ENCODE measurements around the gene PDGFB.

PDGFB gene

GRCh38 chr22:39273950-39274887 is 29.4 kb upstream of the PDGFB start:
- Histone ChIP-seq H3K27me3 (ENCODE audit: control insufficient read depth, insufficient read depth, low read length) (peaks cover 2% of the 10 kb centered on the region), H3K9ac (ENCODE audit: low read length) (no peak overlapping the region), H3K36me3 (ENCODE audit: control insufficient read depth, insufficient read depth, low read length) (no peaks in the 10 kb centered on the region), H3K4me1 (ENCODE audit: control insufficient read depth, insufficient read depth, low read length) (no peaks in the 10 kb centered on the region), H3K4me3 (ENCODE audit: low read length) (no peak overlapping the region), H3K27ac (ENCODE audit: low read depth, low read length) (no peak overlapping the region)

- no peak overlapping the region for H3K4me3 ChIP-seq (ENCODE audit: low read length)
- no peak overlapping the region for H3K9ac ChIP-seq (ENCODE audit: low read length)
- H3K27me3 ChIP-seq (ENCODE audit: control insufficient read depth, insufficient read depth, low read length) = no peaks in the 10 kb centered on the region
- H3K27ac ChIP-seq (ENCODE audit: low read depth, low read length) = no peak overlapping the region
- H3K36me3 ChIP-seq (ENCODE audit: control insufficient read depth, insufficient read depth, low read length) = no peaks in the 10 kb centered on the region
- no peaks in the 10 kb centered on the region for H3K4me1 ChIP-seq (ENCODE audit: control insufficient read depth, insufficient read depth, low read length)
Observed at GRCh38 chr22:39270792-39271191, 26.0 kb upstream of the PDGFB start.

GRCh38 chr22:39270280-39270679 is 25.5 kb upstream of the PDGFB start:
- Histone ChIP-seq H3K27ac (ENCODE audit: low read depth, low read length) (no peak overlapping the region), H3K27me3 (ENCODE audit: control insufficient read depth, insufficient read depth, low read length) (no peaks in the 10 kb centered on the region), H3K9ac (ENCODE audit: low read length) (no peak overlapping the region), H3K4me3 (ENCODE audit: low read length) (no peak overlapping the region), H3K36me3 (ENCODE audit: control insufficient read depth, insufficient read depth, low read length) (no peaks in the 10 kb centered on the region), H3K4me1 (ENCODE audit: control insufficient read depth, insufficient read depth, low read length) (no peaks in the 10 kb centered on the region)

GRCh38 chr22:39269095-39269790 is 24.5 kb upstream of the PDGFB start:
- Histone ChIP-seq H3K4me1 (ENCODE audit: control insufficient read depth, insufficient read depth, low read length) (no peaks in the 10 kb centered on the region), H3K27me3 (ENCODE audit: control insufficient read depth, insufficient read depth, low read length) (no peaks in the 10 kb centered on the region), H3K9ac (ENCODE audit: low read length) (no peak overlapping the region), H3K4me3 (ENCODE audit: low read length) (no peak overlapping the region), H3K27ac (ENCODE audit: low read depth, low read length) (no peak overlapping the region), H3K36me3 (ENCODE audit: control insufficient read depth, insufficient read depth, low read length) (no peaks in the 10 kb centered on the region)

GRCh38 chr22:39268645-39269044 is 23.9 kb upstream of the PDGFB start:
- Histone ChIP-seq H3K4me1 (ENCODE audit: control insufficient read depth, insufficient read depth, low read length) (no peaks in the 10 kb centered on the region), H3K4me3 (ENCODE audit: low read length) (no peak overlapping the region), H3K36me3 (ENCODE audit: control insufficient read depth, insufficient read depth, low read length) (no peaks in the 10 kb centered on the region), H3K27me3 (ENCODE audit: control insufficient read depth, insufficient read depth, low read length) (no peaks in the 10 kb centered on the region), H3K9ac (ENCODE audit: low read length) (no peak overlapping the region), H3K27ac (ENCODE audit: low read depth, low read length) (no peak overlapping the region)

GRCh38 chr22:39267974-39268373 is 23.2 kb upstream of the PDGFB start:
- no peak overlapping the region for H3K4me3 ChIP-seq (ENCODE audit: low read length)
- no peaks in the 10 kb centered on the region for H3K36me3 ChIP-seq (ENCODE audit: control insufficient read depth, insufficient read depth, low read length)
- no peak overlapping the region for H3K27ac ChIP-seq (ENCODE audit: low read depth, low read length)
- no peaks in the 10 kb centered on the region for H3K4me1 ChIP-seq (ENCODE audit: control insufficient read depth, insufficient read depth, low read length)
- no peak overlapping the region for H3K9ac ChIP-seq (ENCODE audit: low read length)
- H3K27me3 ChIP-seq (ENCODE audit: control insufficient read depth, insufficient read depth, low read length) = no peaks in the 10 kb centered on the region

- H3K4me3 ChIP-seq (ENCODE audit: low read length) = no peak overlapping the region
- H3K4me1 ChIP-seq (ENCODE audit: control insufficient read depth, insufficient read depth, low read length) = no peaks in the 10 kb centered on the region
- no peak overlapping the region for H3K27ac ChIP-seq (ENCODE audit: low read depth, low read length)
- no peaks in the 10 kb centered on the region for H3K27me3 ChIP-seq (ENCODE audit: control insufficient read depth, insufficient read depth, low read length)
- H3K9ac ChIP-seq (ENCODE audit: low read length) = no peak overlapping the region
- no peaks in the 10 kb centered on the region for H3K36me3 ChIP-seq (ENCODE audit: control insufficient read depth, insufficient read depth, low read length)
Observed at GRCh38 chr22:39266398-39267030, 21.7 kb upstream of the PDGFB start.

GRCh38 chr22:39265143-39265886 is 20.5 kb upstream of the PDGFB start:
- Histone ChIP-seq H3K4me1 (ENCODE audit: control insufficient read depth, insufficient read depth, low read length) (no peaks in the 10 kb centered on the region), H3K27me3 (ENCODE audit: control insufficient read depth, insufficient read depth, low read length) (no peaks in the 10 kb centered on the region), H3K4me3 (ENCODE audit: low read length) (no peak overlapping the region), H3K27ac (ENCODE audit: low read depth, low read length) (no peak overlapping the region), H3K36me3 (ENCODE audit: control insufficient read depth, insufficient read depth, low read length) (no peaks in the 10 kb centered on the region), H3K9ac (ENCODE audit: low read length) (no peak overlapping the region)

GRCh38 chr22:39264349-39265038 is 19.7 kb upstream of the PDGFB start:
- Histone ChIP-seq H3K27ac (ENCODE audit: low read depth, low read length) (no peak overlapping the region), H3K4me1 (ENCODE audit: control insufficient read depth, insufficient read depth, low read length) (no peaks in the 10 kb centered on the region), H3K36me3 (ENCODE audit: control insufficient read depth, insufficient read depth, low read length) (no peaks in the 10 kb centered on the region), H3K27me3 (ENCODE audit: control insufficient read depth, insufficient read depth, low read length) (no peaks in the 10 kb centered on the region), H3K9ac (ENCODE audit: low read length) (no peak overlapping the region), H3K4me3 (ENCODE audit: low read length) (no peak overlapping the region)

- Histone ChIP-seq H3K9ac (ENCODE audit: low read length) (no peak overlapping the region), H3K27me3 (ENCODE audit: control insufficient read depth, insufficient read depth, low read length) (no peaks in the 10 kb centered on the region), H3K4me1 (ENCODE audit: control insufficient read depth, insufficient read depth, low read length) (no peaks in the 10 kb centered on the region), H3K4me3 (ENCODE audit: low read length) (no peak overlapping the region), H3K36me3 (ENCODE audit: control insufficient read depth, insufficient read depth, low read length) (no peaks in the 10 kb centered on the region), H3K27ac (ENCODE audit: low read depth, low read length) (no peak overlapping the region)
Observed at GRCh38 chr22:39263626-39264348, 19.0 kb upstream of the PDGFB start.

GRCh38 chr22:39259666-39260065 is 14.9 kb upstream of the PDGFB start:
- Histone ChIP-seq H3K4me1 (ENCODE audit: control insufficient read depth, insufficient read depth, low read length) (peaks cover 4% of the 10 kb centered on the region), H3K4me3 (ENCODE audit: low read length) (no peak overlapping the region), H3K27me3 (ENCODE audit: control insufficient read depth, insufficient read depth, low read length) (no peaks in the 10 kb centered on the region), H3K36me3 (ENCODE audit: control insufficient read depth, insufficient read depth, low read length) (no peaks in the 10 kb centered on the region), H3K9ac (ENCODE audit: low read length) (no peak overlapping the region), H3K27ac (ENCODE audit: low read depth, low read length) (no peak overlapping the region)

All from rectal smooth muscle tissue (tissue), 1 donor.